ENCODE measurements around the gene SMIM12.
A peak's percentile ranks its signal among the peaks of the same experiment; 100 is the strongest.

SMIM12 gene

DNA sequence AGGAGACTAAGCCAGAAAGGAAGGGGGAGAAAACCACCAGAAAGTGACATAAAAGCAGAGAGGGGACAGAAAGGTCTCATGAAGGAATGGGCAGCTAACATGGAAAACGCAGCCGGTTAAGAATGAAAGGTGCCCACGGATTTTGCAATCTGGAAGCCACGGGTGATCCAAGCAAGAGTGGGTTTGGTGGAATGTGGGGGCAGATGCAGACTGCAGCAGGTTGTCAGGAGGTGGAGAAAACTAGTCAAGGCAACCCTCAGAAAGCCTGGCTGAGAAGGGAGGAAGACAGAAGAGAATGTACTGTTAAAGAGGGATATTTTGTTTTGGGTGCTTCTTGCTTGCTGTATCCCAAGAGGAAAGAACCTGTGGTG, 12.6 kb upstream of the SMIM12 start:
- no peak for DNase-seq (ENCODE audit: low read depth)

DNA sequence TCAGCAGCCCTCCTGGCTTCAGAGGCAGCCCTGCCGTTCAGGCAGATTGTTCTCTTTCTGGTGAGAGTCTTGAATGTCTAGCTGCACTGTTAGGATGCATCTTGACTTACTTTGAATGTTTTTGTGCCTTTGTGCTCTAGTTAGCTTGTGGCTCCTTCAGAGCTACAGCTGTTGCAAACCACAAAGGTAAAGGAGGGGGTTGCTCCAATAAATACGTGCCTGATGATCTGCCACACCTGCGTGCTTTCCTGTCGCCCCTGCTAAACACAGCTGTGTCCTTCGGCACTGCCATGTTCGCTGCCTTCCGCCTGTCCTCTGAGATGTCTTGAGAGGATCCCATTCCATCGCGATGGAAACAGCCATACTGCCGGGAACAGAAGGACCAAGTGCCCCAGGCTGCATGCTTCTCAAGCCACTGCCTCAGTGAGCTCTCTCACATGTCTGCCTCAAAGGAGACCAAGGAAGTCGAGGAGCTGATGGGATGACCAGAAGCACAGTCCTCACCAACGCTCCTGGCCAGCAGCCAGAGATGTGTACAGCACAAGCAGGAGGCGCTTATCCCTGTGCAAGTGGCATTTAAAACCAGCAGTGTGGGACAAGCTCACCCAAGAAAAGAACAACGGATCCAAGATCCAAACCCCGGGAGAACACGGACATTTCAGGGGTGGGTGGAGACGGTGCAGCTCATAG, 12.0 kb upstream of the SMIM12 start:
- no peak for DNase-seq (ENCODE audit: low read depth)

DNA sequence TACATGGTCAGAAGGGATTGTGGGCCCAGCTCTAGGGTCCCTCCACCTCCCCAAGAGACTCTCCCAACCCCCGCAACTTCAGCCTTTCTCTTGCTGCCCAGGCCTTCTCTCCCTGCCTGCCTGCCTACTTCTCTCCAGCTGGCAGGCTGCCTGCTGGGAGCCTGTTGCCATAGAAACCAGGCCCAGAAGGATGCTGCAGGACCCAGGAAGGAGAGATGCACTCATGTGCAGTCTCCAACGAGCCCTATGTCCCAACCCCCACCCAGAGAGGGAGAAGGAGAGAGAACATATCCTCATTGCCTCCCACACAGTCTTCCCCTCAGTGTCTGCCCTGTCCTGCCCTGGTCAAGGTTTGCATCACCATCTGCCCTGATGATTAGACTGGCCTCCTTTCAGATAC, 10.8 kb upstream of the SMIM12 start:
- no peak for DNase-seq (ENCODE audit: low read depth)

DNA sequence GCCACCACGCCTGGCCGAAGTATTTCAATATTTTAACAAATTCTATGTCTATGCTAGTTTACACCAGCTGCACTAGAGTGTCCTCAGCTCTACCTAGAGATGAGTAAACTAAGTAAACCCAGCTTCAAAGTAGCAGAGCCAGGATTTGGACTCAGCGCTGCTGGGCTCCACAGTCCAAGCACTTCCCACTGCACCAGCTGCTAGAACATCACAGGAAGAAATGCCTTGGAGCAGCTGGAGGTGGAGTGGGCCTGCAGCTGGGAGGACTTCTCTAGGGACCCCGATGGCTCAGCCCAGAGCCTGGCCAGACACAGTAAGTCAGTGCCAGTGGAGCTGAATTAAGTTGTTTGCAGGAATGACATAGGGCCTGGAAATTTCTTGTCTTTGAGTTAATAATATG, 10.2 kb upstream of the SMIM12 start:
- no peak for DNase-seq (ENCODE audit: low read depth)

DNA sequence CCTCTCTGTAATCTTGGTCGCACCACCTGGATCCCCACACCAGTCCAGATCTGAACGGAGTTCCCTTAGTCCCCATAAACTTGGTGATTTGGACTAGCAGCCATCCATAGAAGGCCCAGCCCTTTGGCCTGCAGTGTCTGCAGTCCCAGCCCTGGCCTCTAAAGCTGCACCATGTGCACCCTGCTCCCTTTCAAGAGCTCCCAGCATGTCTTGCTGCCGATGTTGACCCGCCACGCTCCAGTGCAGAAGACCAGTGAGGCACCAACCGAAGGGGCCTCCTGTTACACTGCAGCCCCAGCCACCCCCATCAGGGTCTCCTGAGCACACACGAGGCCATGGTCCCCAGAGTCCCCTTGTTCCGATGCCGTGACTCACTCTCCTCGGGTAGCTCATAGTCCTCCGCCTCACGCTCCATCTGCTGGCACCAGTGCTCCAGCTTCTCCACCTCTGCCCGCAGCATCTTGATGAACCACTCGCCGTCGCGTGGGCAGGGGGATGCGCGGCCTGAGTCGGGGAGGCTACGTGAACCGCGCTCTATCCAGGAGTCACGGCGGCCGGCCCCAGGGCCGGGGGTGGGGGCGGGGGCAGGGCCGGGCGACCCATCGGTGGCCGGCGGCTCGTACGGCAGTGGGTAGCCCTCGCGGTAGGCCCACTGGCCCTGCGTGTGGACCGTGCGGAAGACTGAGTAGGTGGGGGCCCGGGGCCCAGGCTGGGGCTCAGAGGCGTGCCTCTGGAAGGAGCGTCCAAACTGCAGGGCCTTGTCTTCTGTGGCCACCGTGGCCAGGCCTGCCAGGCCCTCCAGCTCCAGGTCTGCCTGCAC, 8.9 kb upstream of the SMIM12 start:
- no peak for DNase-seq (ENCODE audit: low read depth)

DNA sequence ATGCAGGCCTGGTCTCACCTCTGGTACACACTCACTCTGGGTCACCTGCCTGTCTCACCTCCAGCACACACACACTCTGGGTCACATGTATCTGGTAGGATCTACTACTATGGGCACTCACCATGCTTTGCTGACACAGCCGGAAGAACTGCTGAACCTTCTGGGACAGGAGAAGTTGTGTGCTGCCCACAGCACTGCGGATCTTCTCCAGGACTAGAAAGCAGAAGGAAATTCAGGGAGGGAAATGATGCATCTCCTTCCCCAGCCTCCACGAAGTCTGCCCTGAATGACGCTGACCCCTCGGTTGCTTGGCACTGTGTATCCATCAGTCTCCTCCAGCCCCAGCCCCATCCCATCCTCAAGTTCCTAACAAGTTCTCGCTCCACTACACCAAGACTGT, 7.9 kb upstream of the SMIM12 start:
- DNase-seq (ENCODE audit: low read depth): no peak

DNA sequence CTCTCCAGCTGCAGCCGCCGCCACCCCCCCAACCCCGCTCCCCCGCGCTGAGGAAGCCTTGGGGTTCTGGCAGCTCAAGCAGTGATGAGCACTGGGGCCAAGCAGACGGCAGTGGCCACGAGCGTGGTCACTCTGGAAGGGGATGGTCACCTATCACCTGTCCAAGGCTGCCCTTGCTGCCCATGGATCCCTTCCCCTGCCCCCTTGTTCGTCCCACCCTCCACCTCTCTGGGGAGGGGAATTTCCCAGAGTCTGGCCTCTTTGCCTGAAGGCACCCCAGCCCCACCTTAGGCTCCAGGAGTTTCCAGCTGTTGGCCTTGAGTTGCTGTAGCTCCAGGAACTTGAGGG, 7.2 kb upstream of the SMIM12 start:
- DNase-seq (ENCODE audit: low read depth): no peak

DNA sequence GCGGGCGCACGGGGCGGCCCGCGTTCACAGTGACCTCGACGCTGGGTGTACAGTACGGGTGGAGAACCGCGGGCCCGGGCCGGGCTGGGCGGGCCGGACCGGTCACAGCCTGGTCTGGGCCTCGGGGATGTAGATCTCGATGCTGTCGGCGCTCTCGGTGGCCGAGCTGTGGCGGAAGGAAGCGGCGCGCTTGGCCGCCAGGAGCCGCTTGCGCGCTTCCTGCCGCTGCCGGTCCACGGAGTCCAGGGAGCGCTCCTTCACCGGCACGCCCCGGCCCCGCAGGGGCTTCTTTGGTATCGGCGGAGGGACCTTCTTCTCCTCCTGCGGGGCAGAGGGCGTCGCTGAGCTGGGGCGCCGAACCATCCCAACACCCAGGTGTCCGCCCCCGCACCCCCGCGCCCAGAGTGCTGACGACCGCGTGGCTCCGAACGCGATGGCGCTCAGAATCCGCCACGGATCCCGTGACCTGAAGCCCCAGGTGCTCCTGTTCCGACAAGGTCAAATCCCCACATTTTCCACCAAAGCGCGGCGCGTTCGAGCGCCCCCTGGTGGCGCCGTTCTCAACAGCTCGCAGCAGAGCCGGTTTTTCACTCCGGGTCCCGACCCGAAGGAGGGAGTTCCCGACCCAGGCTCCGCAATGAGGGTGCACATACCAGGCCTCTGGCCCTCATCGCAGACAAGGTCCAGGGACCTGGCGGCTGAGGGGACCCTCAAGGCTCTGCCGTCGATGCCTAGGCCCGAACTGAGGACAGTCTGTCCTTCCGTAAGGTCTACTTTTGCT, 6.6 kb upstream of the SMIM12 start:
- peak; percentile 98 for DNase-seq (ENCODE audit: low read depth)

DNA sequence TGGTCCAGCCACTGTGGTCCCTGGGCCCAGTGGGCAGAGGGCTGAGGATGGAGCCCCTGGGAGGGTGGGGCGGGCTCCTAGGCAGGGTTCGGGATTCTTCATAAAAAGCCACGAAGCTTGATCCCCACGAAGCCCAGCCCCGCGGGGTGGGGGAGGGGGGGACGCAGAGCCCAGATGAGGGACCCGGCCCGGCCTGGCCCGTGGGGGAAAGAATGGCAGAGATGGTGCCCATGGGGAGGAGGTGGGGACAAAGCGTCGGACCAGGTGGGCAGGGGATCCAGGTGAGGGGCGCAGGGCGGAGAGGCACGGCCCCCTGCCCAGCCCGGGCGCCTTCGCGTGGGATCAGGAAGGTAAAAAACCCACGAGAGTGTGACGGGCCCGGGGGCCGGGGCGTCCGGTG, 6.0 kb upstream of the SMIM12 start:
- no peak for DNase-seq (ENCODE audit: low read depth)

DNA sequence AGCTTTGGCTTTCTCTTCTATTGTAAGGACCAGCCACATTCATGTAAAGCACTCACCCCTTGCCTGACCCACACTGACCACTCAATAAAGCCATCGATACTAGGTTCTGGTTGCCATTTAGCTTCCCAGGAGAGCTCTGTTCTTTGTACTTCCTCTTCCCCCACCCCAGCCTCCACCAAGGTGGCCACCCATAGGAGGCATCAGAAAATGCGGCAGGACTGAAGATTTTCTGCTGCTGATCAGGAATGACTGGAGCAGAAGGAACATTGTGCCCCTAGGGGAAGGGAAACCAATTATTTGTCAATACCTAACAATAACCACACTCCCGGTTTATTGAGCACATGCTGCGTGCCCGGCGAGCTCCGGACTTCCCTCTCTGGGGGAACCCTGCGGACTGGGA, 5.2 kb upstream of the SMIM12 start:
- no peak for DNase-seq (ENCODE audit: low read depth)

DNA sequence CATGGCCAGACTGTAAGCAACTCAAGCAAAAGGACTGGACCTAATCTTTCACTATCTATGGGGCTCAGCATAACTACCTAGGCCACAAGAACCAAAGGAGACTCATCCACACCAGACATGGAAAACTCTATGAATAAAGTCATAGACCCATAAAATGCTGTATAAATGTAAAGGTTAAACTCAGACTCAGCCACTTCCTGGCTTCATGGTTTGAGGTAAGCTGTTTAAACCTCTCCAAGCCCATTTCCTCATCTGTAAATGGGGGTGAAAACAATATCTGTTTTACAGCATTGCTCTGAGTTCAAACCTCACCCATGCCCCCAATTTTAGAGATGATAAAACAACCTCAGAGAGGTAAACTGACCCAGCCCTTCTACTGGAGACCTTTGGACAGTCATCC, 4.0 kb upstream of the SMIM12 start:
- DNase-seq (ENCODE audit: low read depth): no peak

DNA sequence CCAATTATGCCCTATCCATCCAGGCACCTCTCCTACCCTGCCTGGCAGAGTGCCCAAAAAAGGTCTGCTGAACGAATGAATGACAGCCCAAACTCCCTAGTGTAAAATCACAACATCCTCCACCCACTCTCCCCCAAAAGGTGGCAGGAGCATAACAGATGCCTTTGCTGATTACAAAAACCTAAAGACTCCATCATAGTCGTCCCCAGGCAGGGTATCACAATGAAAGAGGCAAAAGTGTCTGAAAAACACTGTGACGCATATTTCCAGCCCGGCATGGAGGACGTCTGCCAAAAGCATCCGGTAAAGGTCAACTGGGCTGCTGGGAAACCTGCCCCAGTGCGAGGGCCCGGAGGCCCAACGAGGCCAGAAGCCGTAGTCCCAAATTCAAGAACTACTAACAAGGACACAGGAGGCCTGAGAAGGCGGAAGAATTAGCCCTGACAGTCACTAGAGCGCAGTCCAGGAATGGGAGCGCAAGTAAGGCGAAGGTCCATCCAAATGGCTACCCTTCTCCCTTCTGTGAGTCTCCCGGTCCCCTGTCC, 576 bp downstream of the SMIM12 start:
- DNase-seq (ENCODE audit: low read depth): no peak

DNA sequence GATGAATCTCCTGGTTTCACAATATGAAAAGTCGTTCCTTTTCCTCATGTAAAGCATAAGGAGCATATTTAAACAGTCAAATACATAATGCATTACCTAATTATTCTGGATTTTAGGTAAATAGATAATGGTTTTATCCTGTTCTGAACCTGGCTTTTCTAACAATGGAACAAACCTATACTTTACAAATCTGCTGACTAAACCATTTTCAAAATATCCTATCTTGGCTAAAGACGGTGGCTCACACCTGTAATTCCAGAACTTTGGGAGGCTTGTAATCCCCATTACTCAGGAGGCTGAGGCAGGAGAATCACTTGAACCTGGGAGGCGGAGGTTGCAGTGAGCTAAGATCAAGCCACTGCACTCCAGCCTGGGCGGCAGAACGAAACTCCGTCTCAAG, 2.9 kb downstream of the SMIM12 start:
- DNase-seq (ENCODE audit: low read depth): no peak

DNA sequence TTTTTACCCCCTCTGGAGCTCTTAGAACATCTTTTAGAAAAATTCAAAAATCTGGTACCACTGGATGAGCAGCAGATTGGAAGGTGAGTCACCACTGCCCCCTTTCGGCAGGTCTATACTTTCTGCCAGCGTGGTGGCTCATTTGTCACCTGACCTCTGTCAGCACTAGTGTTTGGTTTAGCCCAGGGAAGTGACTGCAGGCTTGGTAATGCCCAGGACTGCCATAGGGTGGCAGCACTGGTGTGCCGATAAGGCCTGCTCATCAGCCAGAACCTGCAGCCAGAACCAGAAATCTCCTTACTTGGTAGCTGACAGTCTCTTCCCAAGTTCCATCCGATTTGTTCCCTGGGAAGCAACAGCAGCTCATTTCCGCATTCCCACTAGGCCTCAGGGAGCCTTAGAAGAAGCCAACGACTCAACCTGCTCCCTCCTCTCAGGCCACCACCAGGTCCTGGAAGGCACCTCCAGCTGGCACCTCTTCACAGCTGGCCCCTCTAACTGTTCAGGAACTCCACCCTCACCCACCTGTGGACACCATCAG, 6.8 kb downstream of the SMIM12 start:
- peak; percentile 65 for DNase-seq (ENCODE audit: low read depth)

DNA sequence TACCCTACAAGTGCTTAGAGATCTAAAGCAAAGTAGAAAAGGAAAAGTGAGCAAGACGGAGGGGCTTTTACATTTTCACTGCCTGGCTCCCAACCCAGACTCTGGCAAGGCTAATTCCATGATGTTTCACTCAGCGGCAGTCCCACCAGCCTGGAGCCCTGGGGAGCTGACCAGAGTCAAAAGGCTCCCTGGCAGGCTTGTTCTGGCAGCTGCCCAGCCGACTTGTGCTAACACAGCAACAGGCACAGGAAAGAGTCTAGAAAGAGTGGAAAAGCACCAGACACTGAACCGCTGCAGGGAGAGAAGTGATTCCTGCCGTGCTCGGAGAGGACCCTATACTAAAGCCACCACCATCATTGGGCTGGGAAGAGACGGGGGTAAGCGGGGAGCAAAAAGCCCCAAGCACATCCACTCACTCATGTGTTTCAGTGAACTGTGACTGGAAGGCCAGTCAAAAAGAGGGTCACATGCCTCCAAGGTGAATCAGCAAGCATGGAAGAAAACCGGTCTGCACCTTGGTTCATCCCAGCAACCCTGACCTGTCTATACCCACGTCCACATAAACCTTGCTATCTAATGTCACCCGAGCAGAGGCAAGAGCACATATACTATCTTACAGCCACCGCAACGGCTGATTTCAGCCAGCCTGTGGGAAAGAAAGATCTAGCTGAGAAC, 8.0 kb downstream of the SMIM12 start:
- DNase-seq (ENCODE audit: low read depth): no peak

DNA sequence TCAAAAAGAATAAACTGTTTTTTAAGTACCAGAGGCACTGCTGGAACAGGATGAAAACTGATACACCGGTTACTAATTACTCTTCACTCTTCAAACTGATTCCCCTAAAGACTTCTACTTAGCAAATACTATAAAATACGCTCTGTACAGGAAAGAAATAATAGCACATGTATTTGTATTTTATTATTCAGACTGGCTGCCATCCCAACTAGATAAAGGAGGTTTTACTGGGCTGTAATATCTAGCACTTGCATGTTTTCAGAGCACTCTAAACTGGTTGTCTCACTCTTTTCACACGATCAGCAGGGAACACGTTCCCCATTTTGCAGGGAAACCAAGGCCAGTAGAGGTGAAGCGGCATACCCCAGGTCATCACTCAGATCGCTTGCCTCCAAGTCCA, 9.2 kb downstream of the SMIM12 start:
- DNase-seq (ENCODE audit: low read depth): no peak

DNA sequence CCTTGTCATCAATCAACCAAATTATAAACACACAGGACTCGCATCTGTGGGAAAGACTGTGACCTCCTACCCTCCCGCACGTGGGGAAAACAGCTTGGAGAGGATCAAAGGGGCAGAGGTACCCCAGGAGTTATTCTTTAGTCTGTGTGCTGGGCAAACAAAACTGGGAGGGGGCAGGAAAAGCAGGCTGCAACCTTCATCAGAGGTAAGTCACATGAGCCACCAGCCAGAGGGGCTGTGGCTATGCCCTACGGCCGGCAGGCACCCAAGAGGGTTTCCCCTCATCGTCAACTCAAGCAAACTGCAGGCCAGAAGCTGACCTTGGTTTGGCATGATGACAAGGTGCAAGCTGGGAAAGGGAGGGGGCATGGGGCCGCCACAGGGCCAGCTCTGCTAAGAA, 12.5 kb downstream of the SMIM12 start:
- DNase-seq (ENCODE audit: low read depth): no peak

DNA sequence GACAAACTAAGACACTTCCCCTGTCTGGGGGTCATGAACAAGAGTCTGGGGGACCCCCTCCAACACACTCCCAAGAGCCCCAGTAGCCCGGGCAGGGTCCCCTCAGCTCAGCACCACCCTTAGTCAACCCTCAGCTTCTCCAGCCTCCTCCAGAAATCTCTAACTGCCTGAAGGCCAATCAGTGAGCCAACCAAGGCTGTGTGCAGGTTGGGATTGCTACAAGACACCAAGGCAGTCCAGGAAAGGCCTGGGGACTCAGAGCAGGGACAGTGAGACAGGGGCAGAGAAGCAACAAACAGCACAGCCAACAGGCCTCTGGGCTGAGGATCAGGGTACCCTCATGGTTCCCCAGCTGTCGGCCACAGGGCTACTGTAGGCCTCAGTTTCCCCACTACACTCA, 13.3 kb downstream of the SMIM12 start:
- DNase-seq (ENCODE audit: low read depth): no peak

DNA sequence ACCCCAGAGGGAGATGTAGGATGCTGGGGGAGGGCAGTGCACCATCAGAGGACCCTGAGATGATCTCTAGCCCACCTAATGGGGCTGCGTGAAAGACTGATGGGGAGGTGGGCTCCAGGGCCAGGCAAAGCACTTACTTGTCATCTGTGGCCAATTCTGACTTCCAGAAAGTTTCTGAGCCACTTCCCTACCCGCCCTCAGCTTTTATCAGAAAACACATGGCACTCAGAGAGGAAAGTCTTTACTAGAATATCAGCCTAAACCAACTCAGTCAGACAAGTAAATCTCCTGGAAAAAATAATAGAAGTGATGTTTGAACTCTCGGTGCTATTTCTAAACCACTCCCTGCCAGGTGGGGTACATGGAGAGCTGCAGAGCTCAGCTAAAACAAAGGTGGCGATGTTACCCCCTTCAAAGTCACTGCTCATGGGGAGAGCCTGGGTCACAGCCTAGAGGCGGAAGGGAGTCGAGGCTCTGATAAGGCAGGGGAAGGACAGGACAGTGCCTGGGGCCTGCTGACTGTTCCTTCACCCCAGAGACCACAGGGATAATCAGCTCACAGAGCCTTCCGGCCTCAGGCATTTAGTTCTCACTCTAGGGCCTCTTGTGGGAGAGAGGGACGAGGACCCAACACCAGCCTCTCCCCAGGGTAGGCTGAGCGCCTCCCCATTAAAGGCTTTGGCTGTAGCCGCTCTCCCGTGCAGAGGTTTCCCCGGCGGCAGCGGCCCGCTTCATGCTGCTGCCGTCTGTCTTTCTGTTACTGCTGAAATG, 14.2 kb downstream of the SMIM12 start:
- no peak for DNase-seq (ENCODE audit: low read depth)

DNA sequence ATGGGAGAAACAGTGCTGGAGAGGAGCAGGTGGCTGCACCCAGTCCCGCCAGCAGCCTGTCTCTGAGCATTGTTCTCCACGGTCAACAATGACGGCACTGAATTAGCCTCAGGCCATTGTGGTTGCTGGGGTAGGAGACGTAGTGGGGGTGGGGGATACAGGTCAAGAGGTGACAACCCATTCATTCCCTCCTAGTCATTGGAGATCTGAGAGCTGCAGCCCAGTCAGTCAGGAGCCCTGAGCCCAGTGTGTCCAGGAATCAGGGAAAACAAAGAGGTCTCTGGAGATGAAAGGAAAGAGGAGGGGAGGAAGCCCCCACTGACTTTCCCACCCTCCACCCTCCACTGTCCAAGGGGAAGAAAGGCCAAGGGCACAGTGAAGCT, 15.3 kb downstream of the SMIM12 start:
- DNase-seq (ENCODE audit: low read depth): no peak

Measured in stimulated activated CD8-positive, alpha-beta memory T cell treated with anti-CD3 and anti-CD28 coated beads, Interleukin-15, amount 100 ng/mL, for 24 hours (primary cell).